ENCODE data around the gene TMEM116. TPM values are rescaled to one million over a fixed set of nuclear protein-coding genes. Genes with fewer than 3 reads are reported as not detected.

Gene TMEM116
- polyA plus RNA-seq, 1 donor (not counting 4 experiments of a cell fraction or from before 2014, with no cell fraction given), result 7.7 TPM

GRCh38 chr12:112022241-112023016 is 9.5 kb upstream of the TMEM116 start:
- no peak overlapping the region for H3K4me2 ChIP-seq (ENCODE audit: control insufficient read depth, extremely low read depth, insufficient read depth, low read depth, low read length)
- DNase-seq (ENCODE audit: low read depth, low spot score) (no peak), FAIRE-seq (no peak)
- H3K36me3 ChIP-seq (ENCODE audit: control insufficient read depth in 2 of 2, extremely low read depth in 1 of 2, insufficient read depth in 2 of 2, low read length in 2 of 2), result peaks cover 11 to 20% of the 10 kb centered on the region in 2 experiments
- H3K9me1 ChIP-seq (ENCODE audit: control insufficient read depth, extremely low read depth, insufficient read depth, low read length), result no peaks in the 10 kb centered on the region
- no peak overlapping the region for H2AFZ ChIP-seq (ENCODE audit: control insufficient read depth, low read length)
- no peak overlapping the region for H3K4me3 ChIP-seq (ENCODE audit: control insufficient read depth in 2 of 3, extremely low read depth in 1 of 3, insufficient read depth in 2 of 3, low read depth in 1 of 3, low read length in 3 of 3)
- no peak for TF ChIP-seq EZH2 (IDR thresholded peaks at IDR 0.05; ENCODE audit: low read length)
- no peak for TF ChIP-seq CTCF (optimal IDR thresholded peaks at IDR 0.05 in 1 of 3, IDR thresholded peaks at IDR 0.05 in 1 of 3, conservative IDR thresholded peaks at IDR 0.05 in 1 of 3; ENCODE audit: extremely low read depth in 1 of 3, insufficient read depth in 2 of 3, low read length in 3 of 3)
- H3K79me2 ChIP-seq (ENCODE audit: control insufficient read depth, insufficient read depth, low read length), result peaks cover 29% of the 10 kb centered on the region
- peaks cover 6% of the 10 kb centered on the region for H4K20me1 ChIP-seq (ENCODE audit: control insufficient read depth, extremely low read depth, insufficient read depth, low read length)
- dilution Hi-C loops (cut with MboI; ENCODE audit: extremely low pct_ligation_motif_present, low sequenced_read_pairs), result no loop called here
- no peaks in the 10 kb centered on the region for H3K9me3 ChIP-seq (ENCODE audit: control insufficient read depth, low read depth, low read length)
- peaks cover 20% of the 10 kb centered on the region for H3K4me1 ChIP-seq (ENCODE audit: control insufficient read depth, extremely low read depth, insufficient read depth, low read length)
- H3K27me3 ChIP-seq (ENCODE audit: control insufficient read depth, extremely low read depth, insufficient read depth, low read length), result no peaks in the 10 kb centered on the region
- no peak overlapping the region for H3K27ac ChIP-seq (ENCODE audit: control insufficient read depth, insufficient read depth, low read length)
- H3K9ac ChIP-seq (ENCODE audit: control insufficient read depth, extremely low read depth, insufficient read depth, low read length), result no peak overlapping the region

GRCh38 chr12:112020947-112021457 is 8.0 kb upstream of the TMEM116 start:
- TF ChIP-seq CTCF (optimal IDR thresholded peaks at IDR 0.05 in 1 of 3, IDR thresholded peaks at IDR 0.05 in 1 of 3, conservative IDR thresholded peaks at IDR 0.05 in 1 of 3; ENCODE audit: extremely low read depth in 1 of 3, insufficient read depth in 2 of 3, low read length in 3 of 3) (no peak), EZH2 (IDR thresholded peaks at IDR 0.05; ENCODE audit: low read length) (no peak)
- no peak overlapping the region for H3K4me2 ChIP-seq (ENCODE audit: control insufficient read depth, extremely low read depth, insufficient read depth, low read depth, low read length)
- FAIRE-seq (no peak), DNase-seq (ENCODE audit: low read depth, low spot score) (no peak)
- dilution Hi-C loops (cut with MboI; ENCODE audit: extremely low pct_ligation_motif_present, low sequenced_read_pairs), result no loop called here
- H3K4me3 ChIP-seq (ENCODE audit: control insufficient read depth in 2 of 3, extremely low read depth in 1 of 3, insufficient read depth in 2 of 3, low read depth in 1 of 3, low read length in 3 of 3), result no peak overlapping the region
- H3K27me3 ChIP-seq (ENCODE audit: control insufficient read depth, extremely low read depth, insufficient read depth, low read length), result no peaks in the 10 kb centered on the region
- H3K27ac ChIP-seq (ENCODE audit: control insufficient read depth, insufficient read depth, low read length), result no peak overlapping the region
- no peak overlapping the region for H2AFZ ChIP-seq (ENCODE audit: control insufficient read depth, low read length)
- H3K9ac ChIP-seq (ENCODE audit: control insufficient read depth, extremely low read depth, insufficient read depth, low read length), result no peak overlapping the region
- H3K4me1 ChIP-seq (ENCODE audit: control insufficient read depth, extremely low read depth, insufficient read depth, low read length), result peaks cover 23% of the 10 kb centered on the region
- H3K36me3 ChIP-seq (ENCODE audit: control insufficient read depth in 2 of 2, extremely low read depth in 1 of 2, insufficient read depth in 2 of 2, low read length in 2 of 2), result peaks cover 11 to 24% of the 10 kb centered on the region in 2 experiments
- peaks cover 42% of the 10 kb centered on the region for H3K79me2 ChIP-seq (ENCODE audit: control insufficient read depth, insufficient read depth, low read length)
- no peaks in the 10 kb centered on the region for H3K9me3 ChIP-seq (ENCODE audit: control insufficient read depth, low read depth, low read length)
- peaks cover 6% of the 10 kb centered on the region for H4K20me1 ChIP-seq (ENCODE audit: control insufficient read depth, extremely low read depth, insufficient read depth, low read length)
- no peaks in the 10 kb centered on the region for H3K9me1 ChIP-seq (ENCODE audit: control insufficient read depth, extremely low read depth, insufficient read depth, low read length)
